ENCODE results near the gene PCSK1.

PCSK1 gene

DNA sequence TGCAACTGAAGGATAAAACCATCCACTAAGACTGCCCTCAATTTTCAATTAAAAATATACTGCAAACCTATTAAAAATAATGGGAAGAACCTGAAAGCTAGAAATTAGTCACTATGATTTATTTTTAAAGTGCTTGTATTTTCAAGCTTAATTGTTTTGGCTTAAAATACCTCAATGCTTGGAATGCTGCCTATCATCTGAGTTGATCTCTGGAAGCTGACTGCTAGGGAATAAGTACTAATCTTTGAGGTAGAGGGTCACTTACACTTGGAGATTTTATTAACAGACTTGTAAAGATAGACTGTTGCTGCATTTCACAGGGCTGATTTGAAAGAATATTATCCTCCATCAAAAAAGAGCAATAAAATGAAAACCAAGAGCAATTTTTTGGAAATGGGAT is 6.2 kb downstream of the PCSK1 start:
- Histone ChIP-seq H3K36me3 (ENCODE audit: insufficient read depth, low read length) (no peaks in the 10 kb centered on the region), H3K9ac (ENCODE audit: low read depth, low read length, poor library complexity, severe bottlenecking) (no peak overlapping the region), H3K79me2 (ENCODE audit: insufficient read depth, low read length) (no peaks in the 10 kb centered on the region), H3K27me3 (ENCODE audit: insufficient read depth, low read length, poor library complexity, severe bottlenecking) (no peaks in the 10 kb centered on the region), H3K4me2 (ENCODE audit: low read depth, low read length, poor library complexity, severe bottlenecking) (no peak overlapping the region), H2AFZ (ENCODE audit: low read length) (no peak overlapping the region), H3K9me3 (ENCODE audit: insufficient read depth, low read depth, low read length) (no peaks in the 10 kb centered on the region; the same call in 1 of the 2 replicates), H3F3A (ENCODE audit: low read depth) (no peaks in the 10 kb centered on the region), H4K20me1 (ENCODE audit: insufficient read depth, low read length, poor library complexity, severe bottlenecking) (no peaks in the 10 kb centered on the region), H3K4me1 (ENCODE audit: insufficient read depth, low read length, poor library complexity, severe bottlenecking) (no peaks in the 10 kb centered on the region), H3K9me2 (replicated peaks; ENCODE audit: low read depth, low read length) (no peaks in the 10 kb centered on the region), H3K4me3 (ENCODE audit: low read length, poor library complexity, severe bottlenecking) (no peak overlapping the region)
- TF ChIP-seq EZH2phosphoT487 (IDR thresholded peaks at IDR 0.05; ENCODE audit: borderline replicate concordance): no peak
- TF ChIP-seq, protein P1, sequence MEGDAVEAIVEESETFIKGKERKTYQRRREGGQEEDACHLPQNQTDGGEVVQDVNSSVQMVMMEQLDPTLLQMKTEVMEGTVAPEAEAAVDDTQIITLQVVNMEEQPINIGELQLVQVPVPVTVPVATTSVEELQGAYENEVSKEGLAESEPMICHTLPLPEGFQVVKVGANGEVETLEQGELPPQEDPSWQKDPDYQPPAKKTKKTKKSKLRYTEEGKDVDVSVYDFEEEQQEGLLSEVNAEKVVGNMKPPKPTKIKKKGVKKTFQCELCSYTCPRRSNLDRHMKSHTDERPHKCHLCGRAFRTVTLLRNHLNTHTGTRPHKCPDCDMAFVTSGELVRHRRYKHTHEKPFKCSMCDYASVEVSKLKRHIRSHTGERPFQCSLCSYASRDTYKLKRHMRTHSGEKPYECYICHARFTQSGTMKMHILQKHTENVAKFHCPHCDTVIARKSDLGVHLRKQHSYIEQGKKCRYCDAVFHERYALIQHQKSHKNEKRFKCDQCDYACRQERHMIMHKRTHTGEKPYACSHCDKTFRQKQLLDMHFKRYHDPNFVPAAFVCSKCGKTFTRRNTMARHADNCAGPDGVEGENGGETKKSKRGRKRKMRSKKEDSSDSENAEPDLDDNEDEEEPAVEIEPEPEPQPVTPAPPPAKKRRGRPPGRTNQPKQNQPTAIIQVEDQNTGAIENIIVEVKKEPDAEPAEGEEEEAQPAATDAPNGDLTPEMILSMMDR (conservative IDR thresholded peaks at IDR 0.05; ENCODE audit: low read length): no peak

DNA sequence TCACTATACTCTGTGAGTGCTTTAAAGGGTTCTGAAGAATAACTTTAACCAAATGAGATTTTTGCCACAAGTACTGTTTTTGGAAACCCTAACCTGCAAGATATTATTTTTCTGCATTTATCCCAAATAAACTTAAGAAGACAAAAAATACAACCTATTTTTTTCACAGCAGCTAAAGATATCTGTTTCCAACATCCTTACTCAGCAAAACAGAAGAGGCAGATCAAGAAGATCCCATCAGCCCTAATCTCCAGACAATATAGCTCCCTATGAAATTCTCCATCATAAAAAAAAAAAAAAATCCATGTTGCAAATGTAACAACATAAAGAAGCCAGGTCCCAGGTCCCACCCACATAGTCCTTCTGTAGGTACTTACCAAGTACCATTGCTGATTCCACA is 7.6 kb downstream of the PCSK1 start:
- no peak overlapping the region for H2AFZ ChIP-seq (ENCODE audit: low read length)
- no peaks in the 10 kb centered on the region for H3K79me2 ChIP-seq (ENCODE audit: insufficient read depth, low read length)
- H3K4me1 ChIP-seq (ENCODE audit: insufficient read depth, low read length, poor library complexity, severe bottlenecking): no peaks in the 10 kb centered on the region
- no peak for TF ChIP-seq EZH2phosphoT487 (IDR thresholded peaks at IDR 0.05; ENCODE audit: borderline replicate concordance)
- TF ChIP-seq, protein P1 (conservative IDR thresholded peaks at IDR 0.05; ENCODE audit: low read length): no peak
- H3K4me3 ChIP-seq (ENCODE audit: low read length, poor library complexity, severe bottlenecking): no peak overlapping the region
- H3K27me3 ChIP-seq (ENCODE audit: insufficient read depth, low read length, poor library complexity, severe bottlenecking): no peaks in the 10 kb centered on the region
- H3F3A ChIP-seq (ENCODE audit: low read depth): no peaks in the 10 kb centered on the region
- H3K9ac ChIP-seq (ENCODE audit: low read depth, low read length, poor library complexity, severe bottlenecking): no peak overlapping the region
- H3K9me3 ChIP-seq (ENCODE audit: insufficient read depth, low read depth, low read length): no peaks in the 10 kb centered on the region; the same call in 1 of the 2 replicates
- no peak overlapping the region for H3K4me2 ChIP-seq (ENCODE audit: low read depth, low read length, poor library complexity, severe bottlenecking)
- no peaks in the 10 kb centered on the region for H3K36me3 ChIP-seq (ENCODE audit: insufficient read depth, low read length)
- H3K9me2 ChIP-seq (replicated peaks; ENCODE audit: low read depth, low read length): no peaks in the 10 kb centered on the region
- no peaks in the 10 kb centered on the region for H4K20me1 ChIP-seq (ENCODE audit: insufficient read depth, low read length, poor library complexity, severe bottlenecking)

DNA sequence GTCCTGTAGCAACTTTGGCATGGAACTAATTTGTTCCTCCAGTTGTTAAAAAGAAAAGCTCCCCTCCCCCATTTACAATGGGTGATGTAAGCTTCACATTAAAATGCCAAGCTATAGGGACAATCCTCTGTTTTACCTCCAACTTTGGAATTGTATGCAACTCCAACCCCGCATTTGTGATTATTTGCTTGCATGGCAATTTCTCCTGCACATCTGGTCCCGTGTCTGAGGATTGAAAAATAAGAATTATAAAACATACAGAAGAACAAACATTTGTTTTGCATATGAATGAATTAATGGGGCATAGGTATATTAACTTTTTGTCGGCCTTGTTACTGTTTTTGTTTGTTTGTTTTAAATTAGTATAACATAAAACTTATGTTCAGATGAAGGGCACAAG is 17.2 kb downstream of the PCSK1 start:
- Histone ChIP-seq H4K20me1 (ENCODE audit: insufficient read depth, low read length, poor library complexity, severe bottlenecking) (no peaks in the 10 kb centered on the region), H3K9ac (ENCODE audit: low read depth, low read length, poor library complexity, severe bottlenecking) (no peak overlapping the region), H3K27me3 (ENCODE audit: insufficient read depth, low read length, poor library complexity, severe bottlenecking) (no peaks in the 10 kb centered on the region), H3F3A (ENCODE audit: low read depth) (no peaks in the 10 kb centered on the region), H3K36me3 (ENCODE audit: insufficient read depth, low read length) (no peaks in the 10 kb centered on the region), H3K4me2 (ENCODE audit: low read depth, low read length, poor library complexity, severe bottlenecking) (no peak overlapping the region), H3K4me3 (ENCODE audit: low read length, poor library complexity, severe bottlenecking) (no peak overlapping the region), H3K4me1 (ENCODE audit: insufficient read depth, low read length, poor library complexity, severe bottlenecking) (no peaks in the 10 kb centered on the region), H3K9me3 (ENCODE audit: insufficient read depth, low read depth, low read length) (no peaks in the 10 kb centered on the region), H3K79me2 (ENCODE audit: insufficient read depth, low read length) (no peaks in the 10 kb centered on the region), H2AFZ (ENCODE audit: low read length) (no peak overlapping the region), H3K9me2 (replicated peaks; ENCODE audit: low read depth, low read length) (no peaks in the 10 kb centered on the region)
- no peak for TF ChIP-seq EZH2phosphoT487 (IDR thresholded peaks at IDR 0.05; ENCODE audit: borderline replicate concordance)
- TF ChIP-seq, protein P1 (conservative IDR thresholded peaks at IDR 0.05; ENCODE audit: low read length): no peak

Measured in Loucy (cell line).